HFF-Myc (cell line): ENCODE data around the gene BCL2L12.

Experiments
- DNase-seq: peaks from one replicate; pipeline ENCODE4 v3.0.0-alpha.2; 2011; ENCODE audit warnings: low read depth; ENCODE audit errors: extremely low read depth
- H3K4me3 ChIP-seq: replicated peaks from 2 replicates; pipeline ENCODE4 v1.5.1; 2011; ENCODE audit warnings: low read depth, mild to moderate bottlenecking, control low read depth, low read length
- CTCF ChIP-seq: IDR thresholded peaks from 2 replicates; pipeline ENCODE4 v1.5.1; 2012; ENCODE audit warnings: mild to moderate bottlenecking, low read depth, low read length, control low read depth; ENCODE audit errors: missing control alignments

Gene BCL2L12

GRCh38 chr19:49690656-49691242 lies 25.0 kb downstream of the BCL2L12 start, which contains the start of gene CPT1C:
Gene CPT1C (plus strand): TSS chr19:49691116. CDS start chr19:49692253, 1,137 bp downstream.
- DNase-seq, result no peak
- peak within 1 kb of the TSS; percentile 42 for H3K4me3 ChIP-seq
- no peak for TF ChIP-seq CTCF

- DNase-seq, result no peak
- TF ChIP-seq CTCF, result no peak
- peak overlapping the region; percentile 42 for H3K4me3 ChIP-seq
Measured at GRCh38 chr19:49691243-49692146, 25.8 kb downstream of the BCL2L12 start.

GRCh38 chr19:49692147-49692506 lies 26.4 kb downstream of the BCL2L12 start:
- H3K4me3 ChIP-seq, result peak overlapping the region; percentile 42
- no peak for DNase-seq
- TF ChIP-seq CTCF, result no peak

- H3K4me3 ChIP-seq, result no peak overlapping the region
- no peak for DNase-seq
- no peak for TF ChIP-seq CTCF
Measured at GRCh38 chr19:49696115-49696514, 30.4 kb downstream of the BCL2L12 start.

- TF ChIP-seq CTCF, result no peak
- H3K4me3 ChIP-seq, result no peak overlapping the region
Measured at GRCh38 chr19:49696865-49697264, 31.1 kb downstream of the BCL2L12 start.

GRCh38 chr19:49699364-49699763 lies 33.6 kb downstream of the BCL2L12 start:
- no peak overlapping the region for H3K4me3 ChIP-seq
- no peak for DNase-seq
- TF ChIP-seq CTCF, result no peak

More at GRCh38 chr19:49696865-49697264, 31.1 kb downstream of the BCL2L12 start:
- no peak for DNase-seq
